MG63 (cell line): ENCODE data around the gene ZNF22. TPM values are rescaled to one million over a fixed set of nuclear protein-coding genes. Genes with fewer than 3 reads are reported as not detected.

Experiments used
- DNase-seq: peaks from one replicate; pipeline ENCODE4 v3.0.0-alpha.2; 2020
- H3K27me3 ChIP-seq: fragments of 250-450 bp; sonication (Bioruptor Pico); 2 replicates; pipeline ENCODE4 v1.5.1; 2020; ENCODE audit warnings: mild to moderate bottlenecking, moderate library complexity
- H3K36me3 ChIP-seq: fragments of 250-450 bp; sonication (Bioruptor Pico); 2 replicates; pipeline ENCODE4 v1.5.1; 2020; ENCODE audit warnings: mild to moderate bottlenecking, moderate library complexity
- H3K4me3 ChIP-seq: fragments of 250-450 bp; sonication (Bioruptor Pico); 2 replicates; pipeline ENCODE4 v1.5.1; 2020; ENCODE audit warnings: mild to moderate bottlenecking, moderate library complexity
- H3K9me3 ChIP-seq: fragments of 250-450 bp; sonication (Bioruptor Pico); 2 replicates; pipeline ENCODE4 v1.5.1; 2020; ENCODE audit warnings: mild to moderate bottlenecking, moderate library complexity
- total RNA-seq: library from RNA; depleted of rRNA; stranded (reverse); fragments of >200 nt; shearing (Covaris generic); gene quantifications from 2 replicates; pipeline ENCODE4 v1.2.3, GENCODE V29; 2014; ENCODE audit warnings: low replicate concordance; rRNA removed

Gene ZNF22
- 10.9 and 15.5 TPM in 2 replicates for total RNA-seq

GRCh38 chr10:45000752-45001380, at the start of gene ZNF22:
Gene ZNF22, plus strand, starts transcription at chr10:45000923. Its CDS starts 2,446 bp downstream, at chr10:45003369.
- H3K4me3 ChIP-seq, result peak within 1 kb of the TSS; percentile 66
- peaks cover 24% of the 10 kb centered on the region for H3K36me3 ChIP-seq
- no peaks in the 10 kb centered on the region for H3K27me3 ChIP-seq
- peak; percentile 74 for DNase-seq
- H3K9me3 ChIP-seq, result no peaks in the 10 kb centered on the region

GRCh38 chr10:44951576-44952226, 49.0 kb upstream of the ZNF22 start:
- no peaks in the 10 kb centered on the region for H3K36me3 ChIP-seq
- H3K4me3 ChIP-seq, result no peak overlapping the region
- no peaks in the 10 kb centered on the region for H3K27me3 ChIP-seq
- no peaks in the 10 kb centered on the region for H3K9me3 ChIP-seq
- no peak for DNase-seq

GRCh38 chr10:44952779-44953231, 47.9 kb upstream of the ZNF22 start:
- H3K36me3 ChIP-seq, result no peaks in the 10 kb centered on the region
- H3K9me3 ChIP-seq, result no peaks in the 10 kb centered on the region
- H3K4me3 ChIP-seq, result no peak overlapping the region
- DNase-seq, result no peak
- H3K27me3 ChIP-seq, result no peaks in the 10 kb centered on the region

GRCh38 chr10:44954042-44954441, 46.7 kb upstream of the ZNF22 start:
- Histone ChIP-seq H3K9me3 (no peaks in the 10 kb centered on the region), H3K36me3 (no peaks in the 10 kb centered on the region), H3K4me3 (no peak overlapping the region), H3K27me3 (no peaks in the 10 kb centered on the region)
- no peak for DNase-seq

GRCh38 chr10:44954962-44955361, 45.8 kb upstream of the ZNF22 start:
- no peak for DNase-seq
- H3K4me3 ChIP-seq, result no peak overlapping the region
- no peaks in the 10 kb centered on the region for H3K36me3 ChIP-seq
- no peaks in the 10 kb centered on the region for H3K27me3 ChIP-seq
- no peaks in the 10 kb centered on the region for H3K9me3 ChIP-seq

GRCh38 chr10:44955413-44956070, 45.2 kb upstream of the ZNF22 start:
- Histone ChIP-seq H3K36me3 (no peaks in the 10 kb centered on the region), H3K4me3 (no peak overlapping the region), H3K27me3 (no peaks in the 10 kb centered on the region), H3K9me3 (no peaks in the 10 kb centered on the region)
- DNase-seq, result no peak

GRCh38 chr10:44956226-44956625, 44.5 kb upstream of the ZNF22 start:
- Histone ChIP-seq H3K27me3 (no peaks in the 10 kb centered on the region), H3K36me3 (no peaks in the 10 kb centered on the region), H3K9me3 (no peaks in the 10 kb centered on the region), H3K4me3 (no peak overlapping the region)
- DNase-seq, result no peak

GRCh38 chr10:44956717-44957706, 43.7 kb upstream of the ZNF22 start:
- Histone ChIP-seq H3K27me3 (no peaks in the 10 kb centered on the region), H3K9me3 (no peaks in the 10 kb centered on the region), H3K36me3 (no peaks in the 10 kb centered on the region), H3K4me3 (no peak overlapping the region)
- DNase-seq, result no peak

- Histone ChIP-seq H3K36me3 (no peaks in the 10 kb centered on the region), H3K4me3 (peak overlapping the region; percentile 84), H3K9me3 (no peaks in the 10 kb centered on the region), H3K27me3 (no peaks in the 10 kb centered on the region)
- peak; percentile 36 for DNase-seq
These were observed 42.4 kb upstream of the ZNF22 start for GRCh38 chr10:44958196-44958897.

- DNase-seq, result no peak
- H3K9me3 ChIP-seq, result no peaks in the 10 kb centered on the region
- no peaks in the 10 kb centered on the region for H3K27me3 ChIP-seq
- H3K36me3 ChIP-seq, result no peaks in the 10 kb centered on the region
- peak overlapping the region; percentile 84 for H3K4me3 ChIP-seq
These were observed 41.9 kb upstream of the ZNF22 start for GRCh38 chr10:44958898-44959246.

GRCh38 chr10:44959247-44960087, 41.3 kb upstream of the ZNF22 start, which contains the start of gene RASSF4:
Gene RASSF4, plus strand, starts transcription at chr10:44959802. Its CDS starts 10,401 bp downstream, at chr10:44970203.
- Histone ChIP-seq H3K27me3 (no peaks in the 10 kb centered on the region), H3K9me3 (no peaks in the 10 kb centered on the region), H3K4me3 (peak within 1 kb of the TSS; percentile 84), H3K36me3 (no peaks in the 10 kb centered on the region)
- peak; percentile 88 for DNase-seq

GRCh38 chr10:44960088-44960460, 40.6 kb upstream of the ZNF22 start:
- Histone ChIP-seq H3K9me3 (no peaks in the 10 kb centered on the region), H3K27me3 (no peaks in the 10 kb centered on the region), H3K4me3 (peak overlapping the region; percentile 84), H3K36me3 (no peaks in the 10 kb centered on the region)
- DNase-seq, result no peak

GRCh38 chr10:44960482-44961229, 40.1 kb upstream of the ZNF22 start:
- no peak for DNase-seq
- H3K27me3 ChIP-seq, result no peaks in the 10 kb centered on the region
- H3K4me3 ChIP-seq, result no peak overlapping the region
- H3K9me3 ChIP-seq, result no peaks in the 10 kb centered on the region
- no peaks in the 10 kb centered on the region for H3K36me3 ChIP-seq

GRCh38 chr10:44961230-44961571, 39.5 kb upstream of the ZNF22 start:
- DNase-seq, result no peak
- no peaks in the 10 kb centered on the region for H3K9me3 ChIP-seq
- no peak overlapping the region for H3K4me3 ChIP-seq
- H3K36me3 ChIP-seq, result no peaks in the 10 kb centered on the region
- H3K27me3 ChIP-seq, result no peaks in the 10 kb centered on the region
